Mononuclear cell (primary cell): ENCODE results near the gene PAX6. TPM values are rescaled to one million over a fixed set of nuclear protein-coding genes. Genes with fewer than 3 reads are reported as not detected.

ENCODE experiments used
- H3K27me3 ChIP-seq: 2 replicates; pipeline ENCODE4 v1.6.0; 2011; ENCODE audit warnings: low read length, control low read depth; ENCODE audit not compliant: insufficient read depth
- H3K4me1 ChIP-seq: 2 replicates; pipeline ENCODE4 v1.5.1; 2011; ENCODE audit warnings: mild to moderate bottlenecking, low read length, control low read depth; ENCODE audit not compliant: insufficient read depth
- H3K4me3 ChIP-seq: 2 replicates; pipeline ENCODE4 v1.5.1; 2011; ENCODE audit warnings: mild to moderate bottlenecking, low read length, moderate library complexity
- H3K9me3 ChIP-seq: 2 replicates; pipeline ENCODE4 v1.5.1; 2011; ENCODE audit warnings: low read depth, mild to moderate bottlenecking, control low read depth, low read length
- total RNA-seq: library from RNA; depleted of rRNA; stranded (reverse); fragments of >200 nt; gene quantifications from one replicate; pipeline ENCODE4 v1.2.3, GENCODE V29; 2012

PAX6 gene
- total RNA-seq, 1 donor, result 0.21 TPM

GRCh38 chr11:31798554-31799434, 12.3 kb downstream of the PAX6 start:
- Histone ChIP-seq H3K4me1 (peaks cover 12% of the 10 kb centered on the region), H3K9me3 (no peaks in the 10 kb centered on the region), H3K4me3 (no peak overlapping the region), H3K27me3 (peaks cover 92% of the 10 kb centered on the region)

- Histone ChIP-seq H3K4me3 (no peak overlapping the region), H3K9me3 (no peaks in the 10 kb centered on the region), H3K27me3 (peaks cover 87% of the 10 kb centered on the region), H3K4me1 (peaks cover 6% of the 10 kb centered on the region)
Measured at GRCh38 chr11:31798057-31798553, 13.0 kb downstream of the PAX6 start.

- no peak overlapping the region for H3K4me3 ChIP-seq
- H3K27me3 ChIP-seq, result peaks cover 84% of the 10 kb centered on the region
- no peaks in the 10 kb centered on the region for H3K9me3 ChIP-seq
- peaks cover 6% of the 10 kb centered on the region for H3K4me1 ChIP-seq
Measured at GRCh38 chr11:31797190-31798056, 13.7 kb downstream of the PAX6 start.

GRCh38 chr11:31796499-31797189, 14.5 kb downstream of the PAX6 start:
- Histone ChIP-seq H3K9me3 (no peaks in the 10 kb centered on the region), H3K4me1 (peaks cover 6% of the 10 kb centered on the region), H3K27me3 (peaks cover 77% of the 10 kb centered on the region), H3K4me3 (no peak overlapping the region)

GRCh38 chr11:31795706-31796498, 15.2 kb downstream of the PAX6 start:
- peaks cover 6% of the 10 kb centered on the region for H3K4me1 ChIP-seq
- H3K27me3 ChIP-seq, result peaks cover 69% of the 10 kb centered on the region

GRCh38 chr11:31794548-31794947, 16.6 kb downstream of the PAX6 start:
- H3K27me3 ChIP-seq, result peaks cover 58% of the 10 kb centered on the region
- no peaks in the 10 kb centered on the region for H3K9me3 ChIP-seq
- H3K4me3 ChIP-seq, result no peak overlapping the region
- peaks cover 6% of the 10 kb centered on the region for H3K4me1 ChIP-seq

More at GRCh38 chr11:31795706-31796498, 15.2 kb downstream of the PAX6 start:
- no peak overlapping the region for H3K4me3 ChIP-seq
- H3K9me3 ChIP-seq, result no peaks in the 10 kb centered on the region

- Histone ChIP-seq H3K9me3 (no peaks in the 10 kb centered on the region), H3K4me1 (no peaks in the 10 kb centered on the region), H3K4me3 (no peak overlapping the region), H3K27me3 (peaks cover 46% of the 10 kb centered on the region)
Measured at GRCh38 chr11:31793264-31793663, 17.9 kb downstream of the PAX6 start.

- no peaks in the 10 kb centered on the region for H3K9me3 ChIP-seq
Measured at GRCh38 chr11:31792456-31792855, 18.7 kb downstream of the PAX6 start.

GRCh38 chr11:31792036-31792435, 19.1 kb downstream of the PAX6 start:
- H3K4me3 ChIP-seq, result no peak overlapping the region
- no peaks in the 10 kb centered on the region for H3K4me1 ChIP-seq
- peaks cover 34% of the 10 kb centered on the region for H3K27me3 ChIP-seq
- no peaks in the 10 kb centered on the region for H3K9me3 ChIP-seq

More at GRCh38 chr11:31792456-31792855, 18.7 kb downstream of the PAX6 start:
- no peak overlapping the region for H3K4me3 ChIP-seq
- H3K4me1 ChIP-seq, result no peaks in the 10 kb centered on the region
- H3K27me3 ChIP-seq, result peaks cover 39% of the 10 kb centered on the region

GRCh38 chr11:31790649-31791048, 20.5 kb downstream of the PAX6 start:
- no peaks in the 10 kb centered on the region for H3K4me1 ChIP-seq

GRCh38 chr11:31788085-31788484, 23.0 kb downstream of the PAX6 start:
- no peak overlapping the region for H3K4me3 ChIP-seq
- no peaks in the 10 kb centered on the region for H3K4me1 ChIP-seq
- no peaks in the 10 kb centered on the region for H3K9me3 ChIP-seq
- H3K27me3 ChIP-seq, result peaks cover 3% of the 10 kb centered on the region

More at GRCh38 chr11:31790649-31791048, 20.5 kb downstream of the PAX6 start:
- Histone ChIP-seq H3K9me3 (no peaks in the 10 kb centered on the region), H3K4me3 (no peak overlapping the region), H3K27me3 (peaks cover 24% of the 10 kb centered on the region)

GRCh38 chr11:31786996-31787685, 24.0 kb downstream of the PAX6 start:
- no peaks in the 10 kb centered on the region for H3K4me1 ChIP-seq
- H3K27me3 ChIP-seq, result no peaks in the 10 kb centered on the region
- no peak overlapping the region for H3K4me3 ChIP-seq
- no peaks in the 10 kb centered on the region for H3K9me3 ChIP-seq

- Histone ChIP-seq H3K27me3 (no peaks in the 10 kb centered on the region), H3K4me3 (no peak overlapping the region), H3K4me1 (no peaks in the 10 kb centered on the region), H3K9me3 (no peaks in the 10 kb centered on the region)
Measured at GRCh38 chr11:31784611-31785010, 26.5 kb downstream of the PAX6 start.
